Peyer's patch (tissue), 4 donors: ENCODE data around the gene KCNN3. TPM values are rescaled to one million over a fixed set of nuclear protein-coding genes. Genes with fewer than 3 reads are reported as not detected.

Experiments
- DNase-seq, 3 donors: peaks; one replicate each; pipeline ENCODE4 v3.0.0-alpha.2; 2017 to 2019
- H3K27ac ChIP-seq, 4 donors: fragments of 200-600 bp; sonication (generic); one replicate each; pipeline ENCODE4 v1.5.1; 2016 to 2019
- H3K27me3 ChIP-seq, 2 donors: fragments of 200-600 bp; sonication (generic); one replicate each; pipeline ENCODE4 v1.5.1; 2019
- H3K36me3 ChIP-seq, 3 donors: fragments of 200-600 bp; sonication (generic); one replicate each; pipeline ENCODE4 v1.5.1; 2016 to 2019
- H3K4me1 ChIP-seq, 4 donors: fragments of 200-600 bp; sonication (generic); one replicate each; pipeline ENCODE4 v1.5.1; 2016 to 2019
- H3K4me3 ChIP-seq, 4 donors: fragments of 200-600 bp; sonication (generic); 1 replicate in 3 of 4; 2 replicates in 1 of 4; pipeline ENCODE4 v1.5.1; 2016 to 2019; ENCODE audit warnings: mild to moderate bottlenecking in 1 of 4
- H3K9me3 ChIP-seq, 4 donors: fragments of 200-600 bp; sonication (generic); one replicate each; pipeline ENCODE4 v1.5.1; 2016 to 2019; ENCODE audit warnings: mild to moderate bottlenecking in 1 of 4
- CTCF ChIP-seq, 6 experiments: fragments of 450-650 bp in 4 of 6; fragments of 200-600 bp in 2 of 6; sonication (generic) in 1 of 6; IDR thresholded peaks; one replicate each; pipeline ENCODE4 v1.5.1; 2017 to 2019; ENCODE audit warnings: antibody characterized with exemption in 6 of 6, mild to moderate bottlenecking in 3 of 6, moderate library complexity in 1 of 6
- POLR2A ChIP-seq, 2 donors: fragments of 450-650 bp; IDR thresholded peaks; one replicate each; pipeline ENCODE4 v1.5.1; 2017; ENCODE audit warnings: antibody characterized with exemption in 2 of 2, mild to moderate bottlenecking in 2 of 2, moderate library complexity in 2 of 2
- total RNA-seq, 4 donors: library from RNA; depleted of rRNA; stranded (reverse); fragments of >200 nt; gene quantifications; one replicate each; pipeline ENCODE4 v1.1.0, GENCODE V29; 2016

Gene KCNN3
- total RNA-seq, 4 donors from 2014 or later = 0.85 to 1.7 (median 1.2) TPM

GRCh38 chr1:154749078-154749760 lies 120.9 kb downstream of the KCNN3 start:
- Histone ChIP-seq H3K27ac (no peak overlapping the region), H3K4me3 (no peak overlapping the region), H3K36me3 (no peaks in the 10 kb centered on the region), H3K9me3 (no peaks in the 10 kb centered on the region), H3K4me1 (peaks cover 0 to 17% (median 7%) of the 10 kb centered on the region in 4 donors), H3K27me3 (no peaks in the 10 kb centered on the region)
- TF ChIP-seq POLR2A (IDR thresholded peaks at IDR 0.05) (no peak), CTCF (IDR thresholded peaks at IDR 0.05) (peak in 4 of 6 experiments; percentile 8 to 36 (median 22))
- DNase-seq = no peak

GRCh38 chr1:154748405-154748775 lies 121.7 kb downstream of the KCNN3 start:
- H3K9me3 ChIP-seq = no peaks in the 10 kb centered on the region
- no peaks in the 10 kb centered on the region for H3K27me3 ChIP-seq
- H3K4me3 ChIP-seq = no peak overlapping the region
- TF ChIP-seq POLR2A (IDR thresholded peaks at IDR 0.05) = no peak
- no peak for TF ChIP-seq CTCF (IDR thresholded peaks at IDR 0.05)
- no peaks in the 10 kb centered on the region for H3K36me3 ChIP-seq
- peaks cover 0 to 17% (median 7%) of the 10 kb centered on the region in 4 donors for H3K4me1 ChIP-seq
- no peak for DNase-seq
- H3K27ac ChIP-seq = peak overlapping the region in 2 of 4 donors; percentile 13 to 44

GRCh38 chr1:154747740-154748404 lies 122.2 kb downstream of the KCNN3 start:
- no peaks in the 10 kb centered on the region for H3K36me3 ChIP-seq
- peak overlapping the region in 1 of 4 donors; percentile 2 for H3K4me3 ChIP-seq
- peak in 2 of 3 donors; percentile 43 to 60 for DNase-seq
- H3K9me3 ChIP-seq = no peaks in the 10 kb centered on the region
- peak overlapping the region in 3 of 4 donors; percentile 13 to 52 (median 44) for H3K27ac ChIP-seq
- H3K4me1 ChIP-seq = peaks cover 0 to 17% (median 7%) of the 10 kb centered on the region in 4 donors
- no peaks in the 10 kb centered on the region for H3K27me3 ChIP-seq
- TF ChIP-seq CTCF (IDR thresholded peaks at IDR 0.05) (no peak), POLR2A (IDR thresholded peaks at IDR 0.05) (no peak)

- H3K27me3 ChIP-seq = no peaks in the 10 kb centered on the region
- peak overlapping the region in 3 of 4 donors; percentile 13 to 52 (median 44) for H3K27ac ChIP-seq
These were observed 122.7 kb downstream of the KCNN3 start for GRCh38 chr1:154747380-154747739.

GRCh38 chr1:154746622-154747299 lies 123.3 kb downstream of the KCNN3 start:
- Histone ChIP-seq H3K4me1 (peaks cover 0 to 17% (median 7%) of the 10 kb centered on the region in 4 donors), H3K27me3 (no peaks in the 10 kb centered on the region), H3K4me3 (no peak overlapping the region), H3K27ac (no peak overlapping the region), H3K9me3 (no peaks in the 10 kb centered on the region), H3K36me3 (no peaks in the 10 kb centered on the region)
- DNase-seq = no peak
- no peak for TF ChIP-seq CTCF (IDR thresholded peaks at IDR 0.05)
- TF ChIP-seq POLR2A (IDR thresholded peaks at IDR 0.05) = no peak

More at GRCh38 chr1:154747380-154747739, 122.7 kb downstream of the KCNN3 start:
- Histone ChIP-seq H3K4me3 (no peak overlapping the region), H3K9me3 (no peaks in the 10 kb centered on the region), H3K4me1 (peaks cover 0 to 17% (median 7%) of the 10 kb centered on the region in 4 donors), H3K36me3 (no peaks in the 10 kb centered on the region)
- no peak for TF ChIP-seq POLR2A (IDR thresholded peaks at IDR 0.05)
- DNase-seq = no peak
